Measurements from ENCODE around the gene NECAP2.
"Not testable (repeated sequence)": the region's sequence is repeated elsewhere in the genome, so short reads cannot be mapped to it uniquely, and the experiment has no call there.

NECAP2 gene

GRCh38 chr1:16498573-16499413 is 58.3 kb downstream of the NECAP2 start:
- DNase-seq (ENCODE audit: low spot score) = peak; percentile 96

GRCh38 chr1:16500466-16500865 is 59.9 kb downstream of the NECAP2 start:
- not testable (repeated sequence) for DNase-seq (ENCODE audit: low spot score)

- DNase-seq (ENCODE audit: low spot score) = not testable (repeated sequence)
Measured at GRCh38 chr1:16500975-16501374, 60.5 kb downstream of the NECAP2 start.

- not testable (repeated sequence) for DNase-seq (ENCODE audit: low spot score)
Measured at GRCh38 chr1:16501446-16501845, 60.9 kb downstream of the NECAP2 start.

- no peak for DNase-seq (ENCODE audit: low spot score)
Measured at GRCh38 chr1:16503494-16503893, 63.0 kb downstream of the NECAP2 start.

GRCh38 chr1:16505870-16506269 is 65.3 kb downstream of the NECAP2 start:
- not testable (repeated sequence) for DNase-seq (ENCODE audit: low spot score)

DNA sequence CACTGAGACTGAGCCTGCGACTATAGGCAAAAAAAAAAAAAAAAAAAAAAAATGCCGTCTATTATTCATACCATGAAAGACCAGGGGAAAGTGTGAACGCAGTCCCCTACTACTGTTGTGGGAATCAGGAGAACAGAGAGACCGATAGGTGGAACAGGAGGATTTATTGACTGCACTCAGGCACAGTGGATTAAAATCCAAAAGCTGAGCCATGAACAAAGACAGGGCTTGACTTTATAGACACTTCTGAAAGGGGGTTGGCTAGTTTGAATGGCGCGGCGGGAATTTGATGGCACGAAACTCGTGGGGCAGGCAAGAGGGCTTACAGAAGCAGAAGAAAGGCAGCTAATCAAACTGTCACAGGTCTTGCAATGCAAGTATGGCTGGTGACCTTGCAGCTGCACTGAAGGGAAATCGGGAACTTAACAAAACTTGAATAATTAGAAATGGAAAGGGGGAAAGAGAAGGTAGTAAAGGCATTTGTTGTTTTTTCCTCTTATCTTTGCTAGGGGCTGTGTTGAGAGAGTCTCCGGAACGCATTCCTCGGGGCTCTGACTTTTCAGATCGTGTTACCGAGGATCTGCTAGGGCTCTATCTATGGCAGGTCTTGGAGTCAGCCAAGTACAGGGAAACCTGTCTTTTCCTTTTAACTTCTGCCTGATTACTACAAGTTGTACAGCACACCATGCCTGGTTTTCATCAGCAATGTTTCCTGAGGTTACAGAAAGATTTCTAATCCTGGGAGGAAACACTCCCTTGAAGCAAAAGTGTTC is 66.0 kb downstream of the NECAP2 start:
- not testable (repeated sequence) for DNase-seq (ENCODE audit: low spot score)

GRCh38 chr1:16508861-16509445 is 68.4 kb downstream of the NECAP2 start:
- not testable (repeated sequence) for DNase-seq (ENCODE audit: low spot score)

Data from D341Med (cell line).